GM21515 (cell line): ENCODE results near the gene ZNRF2.

Source experiments
- ATAC-seq: cut with Tn5 transposase; IDR thresholded peaks from one replicate; pipeline ENCODE4 v1.9.1; 2021; ENCODE audit not compliant: unreplicated experiment

Gene ZNRF2

DNA sequence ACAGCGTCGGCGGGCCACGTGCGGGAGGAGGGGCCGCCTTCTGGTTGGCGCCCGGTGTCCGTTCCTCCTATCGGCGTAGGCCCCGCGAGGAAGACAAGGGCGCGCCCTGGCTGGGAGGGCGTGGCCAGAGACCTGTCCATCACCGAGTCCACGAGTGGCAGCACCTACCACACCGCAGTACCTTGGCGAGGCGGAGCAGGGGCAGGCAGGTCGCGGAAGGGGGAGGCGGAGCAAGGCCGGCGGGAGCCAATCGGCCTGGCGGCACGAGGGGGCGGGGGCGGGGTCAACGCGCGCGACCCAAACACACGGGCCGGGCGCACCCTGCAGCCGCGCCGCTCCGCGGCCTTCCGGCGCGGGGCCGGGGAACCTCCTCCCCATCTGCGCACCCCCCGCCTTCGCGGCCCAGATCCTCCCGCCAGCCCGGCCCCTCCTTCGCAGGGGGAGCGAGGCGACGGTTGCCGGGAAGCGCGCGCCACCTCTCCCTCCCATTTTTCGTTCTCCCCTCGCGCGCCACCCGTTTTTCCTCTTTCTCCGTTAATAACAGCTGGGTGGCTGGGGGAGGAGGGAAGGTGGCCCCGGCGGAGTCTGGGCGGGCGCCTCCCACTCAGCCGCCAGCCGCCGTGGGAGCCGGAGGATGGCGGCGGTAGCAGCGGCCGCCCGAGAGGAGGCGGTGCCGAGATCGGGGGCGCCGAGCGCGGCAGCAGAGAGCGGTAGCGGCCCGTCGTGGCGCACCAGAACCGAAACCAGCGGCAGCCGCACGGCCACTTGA, at the start of gene ZNRF2:
Gene ZNRF2 (plus strand): TSS at position 300 of the 769 bp plus-strand sequence. CDS start 761 bp downstream, outside the sequence.
- ATAC-seq, result peak; percentile 89

DNA sequence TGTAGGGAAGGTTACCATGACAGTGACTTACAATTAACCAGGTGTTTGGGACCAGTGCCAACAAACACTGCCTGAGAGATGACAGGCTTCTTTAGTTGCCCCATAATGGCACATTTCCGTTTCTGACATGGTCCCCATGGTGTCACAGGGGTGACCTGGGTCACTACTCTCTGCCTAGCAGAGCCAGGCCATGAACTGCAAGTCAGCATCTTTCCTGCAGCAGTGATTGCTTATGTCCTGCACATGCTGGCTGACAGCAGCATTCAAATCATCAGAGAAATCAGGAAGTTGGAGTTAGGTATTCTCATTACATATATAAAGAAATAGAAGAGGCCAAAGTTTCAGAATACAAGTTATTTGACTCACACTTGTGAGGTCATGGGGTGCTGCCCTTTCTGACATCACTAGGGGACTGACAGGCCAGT, 47.1 kb upstream of the ZNRF2 start:
- no peak for ATAC-seq

DNA sequence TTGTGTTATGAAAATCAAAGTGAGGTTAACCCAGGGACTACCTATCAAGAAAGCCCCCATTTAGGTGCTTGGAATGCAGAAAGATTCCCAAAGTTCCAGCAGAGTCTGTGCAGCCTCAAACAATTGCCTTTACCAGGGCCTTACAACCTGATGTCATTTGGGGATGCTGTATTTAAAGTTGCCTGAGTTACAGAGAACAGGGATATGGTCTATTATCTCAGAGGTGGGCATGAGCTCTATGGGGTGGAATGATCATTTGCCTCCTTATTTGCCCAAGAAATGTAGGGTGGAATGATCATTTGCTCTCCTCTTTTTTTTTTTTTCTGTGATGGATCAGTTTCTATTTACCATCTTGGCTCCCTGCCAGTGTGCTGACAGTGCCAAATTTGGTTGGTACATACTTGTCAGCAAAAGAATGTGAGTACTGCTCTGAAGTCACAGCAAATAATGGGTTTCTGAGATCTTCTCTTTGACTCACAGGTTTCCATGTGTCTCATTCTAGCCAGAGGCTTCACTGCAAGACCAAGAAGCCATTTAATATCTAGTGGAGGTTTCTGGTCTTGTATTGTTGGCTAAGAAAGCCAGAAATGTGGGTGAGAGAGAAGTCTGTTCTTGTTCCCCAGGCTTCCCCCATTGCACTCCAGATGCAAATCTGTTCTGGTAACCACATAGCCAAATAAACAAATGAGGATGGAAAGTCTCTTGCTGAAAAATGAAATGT, 45.5 kb upstream of the ZNRF2 start:
- ATAC-seq, result peak; percentile 61

DNA sequence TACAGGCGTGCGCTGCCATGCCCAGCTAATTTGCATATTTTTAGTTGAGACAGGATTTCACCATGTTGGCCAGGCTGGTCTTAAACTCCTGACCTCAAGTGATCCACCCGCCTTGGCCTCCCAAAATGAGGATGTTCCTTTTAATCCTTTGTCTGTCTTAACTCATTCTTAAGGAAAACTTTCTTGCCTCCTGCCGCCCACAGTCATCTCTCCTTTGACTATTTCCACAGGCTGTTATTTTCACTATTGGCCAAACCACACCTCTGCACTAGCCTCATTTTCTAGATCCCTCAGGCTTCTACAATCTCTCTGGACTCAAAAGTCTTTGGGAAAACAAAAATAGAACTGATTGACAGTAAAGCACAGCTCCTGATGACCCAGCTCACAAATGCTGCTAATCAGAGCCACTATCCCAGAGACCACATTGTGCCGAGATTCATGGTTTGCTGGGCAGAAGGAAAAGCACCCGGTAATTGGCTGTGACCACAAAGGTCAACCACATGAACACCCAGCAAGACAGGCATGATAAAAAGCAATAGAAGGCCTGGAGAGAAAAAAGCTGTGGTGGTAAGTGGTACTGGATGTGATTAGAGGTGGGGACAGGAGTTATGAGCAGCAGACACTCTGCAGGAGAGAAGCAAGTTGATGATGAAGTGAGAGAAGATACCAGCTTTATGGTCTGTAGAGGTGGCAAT, 44.1 kb upstream of the ZNRF2 start:
- ATAC-seq, result no peak

DNA sequence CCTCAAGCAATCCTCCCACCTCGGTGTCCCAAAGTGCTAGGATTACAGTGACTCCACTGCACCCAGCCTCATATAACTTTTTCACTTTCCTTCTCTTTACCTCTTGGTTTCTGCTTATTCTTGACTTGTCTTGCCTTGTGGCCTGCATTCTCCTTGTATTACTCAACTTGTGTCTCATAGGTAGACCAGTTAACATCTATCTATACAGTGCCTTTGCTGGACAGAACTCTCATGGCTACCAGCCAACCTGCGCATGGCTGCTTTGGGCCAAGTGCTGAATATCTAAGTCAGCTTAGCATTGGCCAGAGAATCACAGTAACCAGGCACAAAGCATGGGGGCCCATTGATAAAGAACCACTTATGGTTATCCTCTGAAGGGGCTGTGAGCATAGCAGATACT, 42.6 kb upstream of the ZNRF2 start:
- ATAC-seq, result no peak

DNA sequence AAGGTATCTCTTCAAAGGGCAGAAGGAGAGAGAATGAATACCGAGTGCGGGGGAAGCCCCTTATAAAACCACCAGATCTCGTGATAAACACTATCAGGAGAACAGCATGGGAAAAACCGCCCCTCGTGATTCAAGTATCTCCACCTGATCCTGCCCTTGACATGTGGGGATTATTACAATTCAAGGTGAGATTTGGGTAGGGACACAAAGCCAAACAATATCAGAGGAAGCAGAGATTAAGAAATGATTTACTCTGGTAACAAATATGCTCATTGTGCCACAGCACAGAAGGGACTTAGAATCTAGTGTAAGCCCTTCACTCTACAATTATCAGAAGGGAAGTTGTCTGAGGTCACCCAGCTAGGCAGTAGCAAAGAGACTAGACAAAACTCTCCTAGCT, 40.1 kb upstream of the ZNRF2 start:
- no peak for ATAC-seq

DNA sequence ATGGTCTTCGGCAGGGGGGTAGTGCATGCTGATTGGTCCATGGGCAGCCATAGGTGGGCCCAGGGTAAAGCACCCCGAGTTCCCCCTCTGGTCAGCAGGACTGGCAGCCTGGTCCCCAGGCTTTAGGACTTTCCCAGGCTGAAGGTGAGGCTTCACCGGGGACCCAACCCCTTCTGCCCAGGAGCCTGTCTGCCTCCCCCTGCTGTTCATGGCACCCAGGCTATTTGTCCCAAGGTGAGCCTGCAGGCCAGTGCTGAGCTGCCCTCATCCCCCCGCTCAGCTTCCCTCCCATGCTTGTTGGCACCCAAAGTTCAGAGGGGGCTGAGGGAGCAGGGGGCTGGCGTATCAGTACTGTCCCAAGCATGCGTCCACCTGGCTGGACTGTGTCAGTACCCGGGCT, 38.5 kb upstream of the ZNRF2 start:
- ATAC-seq, result no peak

DNA sequence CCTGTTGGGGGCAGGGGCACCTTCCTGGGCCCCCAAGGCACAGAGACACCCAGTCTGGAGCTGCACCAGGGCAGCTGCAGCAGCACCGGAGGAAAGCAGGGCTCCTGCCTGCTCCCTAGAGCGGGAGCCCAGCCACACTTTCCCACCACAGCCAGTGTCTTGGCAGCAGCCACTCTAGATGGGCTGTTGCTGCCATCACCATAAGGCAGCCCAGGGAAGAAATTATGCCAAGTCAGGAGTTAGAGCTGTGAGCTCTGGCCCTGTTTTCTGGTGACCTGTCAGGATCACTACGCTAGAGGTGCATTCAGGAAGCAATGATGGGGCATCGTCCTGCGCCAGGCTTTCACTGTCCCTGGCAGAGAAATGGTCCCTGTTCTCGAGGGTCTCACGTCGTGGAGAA, 38.0 kb upstream of the ZNRF2 start:
- no peak for ATAC-seq

DNA sequence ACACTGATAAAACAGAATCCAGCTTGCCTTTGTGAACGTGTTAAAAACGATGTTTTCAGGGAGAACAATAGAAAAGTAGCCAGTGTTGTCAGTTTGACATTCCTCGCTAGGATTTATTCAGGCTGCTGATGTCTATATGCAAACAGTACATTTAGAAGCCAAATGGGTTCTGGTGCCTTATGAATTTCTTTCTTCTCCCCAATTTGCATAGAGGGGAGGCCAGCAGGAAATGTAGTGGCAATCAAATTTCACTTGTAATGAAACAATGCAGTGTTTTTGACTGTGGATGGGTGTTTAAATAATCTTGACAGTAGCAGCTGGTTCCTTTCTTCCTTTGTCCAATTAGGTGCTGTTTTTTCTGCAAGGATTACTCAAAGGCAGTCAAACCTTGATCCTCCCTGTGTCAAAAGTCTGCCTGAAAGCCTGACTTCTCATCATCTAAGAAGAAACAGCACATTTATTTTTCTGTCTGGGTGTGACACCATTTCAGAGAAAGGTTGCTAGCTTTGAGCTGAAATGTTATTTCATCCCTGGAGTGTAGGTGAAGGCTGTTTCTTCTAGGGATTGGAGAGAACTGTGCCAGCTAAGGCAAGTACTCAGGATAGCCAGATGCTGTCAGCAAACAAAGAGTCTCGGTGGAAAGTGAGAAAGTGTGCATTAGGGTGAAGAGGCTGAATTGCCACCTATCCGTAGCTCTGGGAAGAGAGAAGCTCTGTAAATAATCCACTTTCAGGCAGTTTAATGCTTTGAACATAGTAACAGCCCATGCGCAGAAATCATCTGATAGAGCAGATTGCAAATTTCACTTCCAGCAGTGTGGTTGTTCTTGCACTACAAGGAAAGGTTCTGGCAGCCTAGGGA, 36.6 kb upstream of the ZNRF2 start:
- no peak for ATAC-seq

DNA sequence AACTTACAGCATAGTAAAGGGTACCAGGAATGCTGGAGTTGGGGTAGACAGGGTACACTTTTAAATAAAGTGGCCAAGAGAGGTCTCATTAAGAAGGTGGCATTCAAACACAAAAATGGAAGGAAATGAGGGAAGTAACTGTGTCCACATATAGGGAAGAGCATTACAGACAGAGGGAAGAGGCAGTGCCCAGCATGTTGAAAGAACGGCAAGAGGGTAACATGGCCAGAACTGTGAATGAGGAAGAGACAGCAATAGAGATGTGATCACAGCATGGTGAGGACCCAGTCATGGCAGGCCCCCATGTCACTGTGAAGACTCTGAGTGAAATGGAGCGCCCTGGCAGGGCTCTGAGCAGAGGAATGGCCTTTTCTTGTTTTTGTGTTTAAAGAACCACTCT, 35.1 kb upstream of the ZNRF2 start:
- ATAC-seq, result no peak

DNA sequence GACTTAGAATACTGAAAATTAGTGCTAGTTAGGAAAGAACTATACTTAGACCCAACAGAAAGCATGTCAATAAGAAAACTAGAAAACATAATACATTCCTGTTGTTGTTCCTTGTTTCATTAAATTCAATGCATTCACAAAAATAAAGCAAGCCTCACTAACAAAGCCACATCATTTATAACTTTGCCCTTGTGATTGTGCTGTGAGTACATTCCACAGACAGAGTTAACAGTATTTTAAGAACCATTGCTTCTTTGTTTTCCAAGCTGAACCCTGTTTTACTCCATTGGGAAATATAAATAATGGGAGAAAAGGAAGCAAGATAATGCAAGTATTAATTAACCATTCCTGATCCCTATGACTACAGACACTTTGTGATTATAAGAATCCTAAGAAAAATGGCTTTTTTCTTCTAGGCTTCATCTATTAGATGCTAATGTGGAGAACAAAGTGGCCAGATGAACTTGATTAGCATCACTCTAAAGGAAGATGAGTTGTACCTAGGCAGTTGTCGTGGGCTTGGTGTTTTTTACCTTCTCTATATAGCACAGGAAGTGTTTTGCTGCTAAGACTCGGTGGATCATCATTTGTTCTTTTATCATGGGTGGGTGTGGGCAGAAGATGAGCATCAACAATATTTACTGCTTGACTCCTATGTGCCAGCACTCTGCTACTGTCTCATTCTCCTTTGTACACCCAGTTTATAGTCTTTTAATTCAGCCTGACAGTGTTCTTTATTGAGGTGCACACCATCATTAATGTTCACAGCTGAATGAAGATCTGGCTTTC, 34.2 kb upstream of the ZNRF2 start:
- ATAC-seq, result no peak

DNA sequence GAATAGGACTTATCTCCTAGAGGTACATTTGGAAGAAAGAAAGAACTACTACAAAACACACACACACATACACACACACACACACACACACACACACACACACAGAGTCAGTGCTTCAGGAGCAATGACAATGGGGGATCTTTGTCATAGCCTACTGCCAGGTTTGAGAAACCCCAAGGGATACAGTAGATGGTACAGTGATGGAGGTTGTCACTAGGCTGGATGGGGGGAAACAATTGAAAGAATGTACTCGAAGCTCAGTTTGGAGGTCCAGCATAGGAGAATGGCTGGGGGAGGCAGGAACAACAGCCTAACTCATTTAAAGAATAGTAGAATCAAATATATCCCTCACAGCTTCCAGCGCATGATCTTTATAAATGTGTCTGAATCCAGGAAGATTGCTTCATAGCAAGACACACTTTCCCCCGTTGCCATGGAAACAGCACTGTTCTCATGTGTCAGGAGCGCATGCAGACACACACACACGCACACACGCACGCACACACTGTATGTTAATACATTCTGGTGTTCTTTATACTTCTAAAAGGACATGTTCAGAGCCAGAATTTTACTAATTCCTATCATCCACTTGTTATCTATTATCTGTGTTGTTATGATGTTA, 32.6 kb upstream of the ZNRF2 start:
- no peak for ATAC-seq

DNA sequence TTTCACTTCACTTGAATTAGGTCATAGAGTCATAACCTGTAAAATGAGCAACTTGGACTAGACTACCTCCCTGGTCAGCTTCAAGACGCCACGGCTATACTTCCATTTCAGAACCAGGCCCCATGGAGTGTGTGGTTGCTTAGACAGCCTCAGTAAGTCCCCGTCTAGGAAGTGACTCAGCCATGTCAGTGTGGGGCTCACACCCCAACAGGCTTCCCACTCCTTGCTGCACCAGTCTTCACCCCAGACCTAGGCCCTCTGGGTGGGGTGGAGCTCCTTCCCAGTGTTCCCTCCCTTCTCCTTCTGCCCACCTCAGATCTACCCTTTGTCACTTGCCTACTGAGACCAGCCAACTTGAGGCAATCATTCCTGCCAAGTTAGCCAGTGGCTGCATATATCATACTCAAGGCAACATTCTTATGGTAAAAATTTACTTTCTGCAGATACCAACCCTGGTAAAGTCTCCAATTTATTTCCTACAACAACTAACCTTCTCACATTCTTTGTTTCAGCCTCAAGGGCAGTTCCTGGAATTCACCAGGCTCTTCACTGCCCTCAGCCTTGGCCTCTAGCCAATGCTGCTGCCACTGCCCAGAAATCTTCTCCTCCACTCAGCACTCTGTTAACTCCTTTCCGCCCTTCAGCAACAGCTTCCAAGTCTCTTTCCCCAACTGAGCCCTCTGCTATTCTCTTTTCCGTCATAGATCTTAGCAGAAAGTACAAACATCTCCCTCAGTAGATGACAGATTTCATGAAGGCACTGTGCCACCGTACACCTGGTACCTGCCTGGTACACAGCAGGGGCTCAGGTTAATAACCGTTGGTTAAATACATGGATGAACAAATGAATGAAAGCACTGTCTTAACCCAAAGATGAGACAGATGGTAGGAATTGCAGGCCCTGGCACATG, 31.3 kb upstream of the ZNRF2 start:
- ATAC-seq, result no peak

DNA sequence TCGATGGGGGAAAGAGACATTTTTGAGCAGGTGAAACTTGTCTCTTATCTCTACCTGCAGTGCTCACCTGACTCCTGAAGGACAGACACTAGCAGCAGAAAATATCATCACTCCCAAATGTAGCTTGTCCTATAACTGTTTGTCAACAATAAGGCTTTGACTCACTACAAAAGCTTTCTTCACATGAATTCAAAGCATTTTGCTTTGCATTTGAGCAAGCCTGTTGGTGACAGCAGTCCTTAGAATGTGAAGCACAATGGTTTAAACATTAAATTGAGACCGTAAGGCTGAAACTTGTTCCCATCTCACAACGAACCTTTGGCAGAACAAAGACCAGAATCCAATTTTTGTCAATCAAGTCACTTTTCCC, 30.6 kb upstream of the ZNRF2 start:
- ATAC-seq, result no peak

DNA sequence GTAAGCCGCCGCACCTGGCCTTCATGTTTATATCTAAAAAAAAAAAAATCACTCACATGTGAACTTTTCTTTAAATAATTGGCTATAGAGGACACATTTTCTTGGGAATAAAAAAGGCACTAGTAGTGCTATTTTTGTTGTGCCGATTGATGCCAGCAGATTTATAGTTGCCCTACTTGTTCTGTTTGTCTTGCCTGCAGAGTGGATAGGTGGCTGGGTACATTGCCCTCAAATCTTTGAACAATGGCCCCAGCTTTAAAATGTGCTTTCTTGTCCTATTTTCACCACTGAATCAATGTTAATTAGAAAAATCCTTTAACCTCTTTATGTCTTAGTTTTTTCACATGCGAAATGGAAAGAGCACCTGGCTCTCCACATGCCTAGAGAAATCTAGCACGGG, 30.1 kb upstream of the ZNRF2 start:
- no peak for ATAC-seq

DNA sequence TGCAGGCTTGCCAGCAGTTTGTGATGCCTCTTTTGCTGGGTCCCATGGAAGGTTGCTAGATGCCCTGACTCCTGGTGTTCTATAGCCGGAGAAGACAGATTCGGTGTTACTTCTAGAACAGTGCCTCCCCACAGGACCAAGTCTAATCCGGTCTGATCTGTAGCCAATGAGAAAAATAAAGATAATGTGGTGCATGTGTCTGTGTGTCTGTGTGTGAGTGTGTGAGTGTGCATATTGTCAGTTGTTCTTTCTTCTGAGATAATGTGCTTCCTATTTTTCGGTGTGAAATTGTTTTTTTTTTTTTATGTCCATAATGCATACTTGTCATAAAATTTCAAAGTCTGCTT, 29.7 kb upstream of the ZNRF2 start:
- ATAC-seq, result no peak

DNA sequence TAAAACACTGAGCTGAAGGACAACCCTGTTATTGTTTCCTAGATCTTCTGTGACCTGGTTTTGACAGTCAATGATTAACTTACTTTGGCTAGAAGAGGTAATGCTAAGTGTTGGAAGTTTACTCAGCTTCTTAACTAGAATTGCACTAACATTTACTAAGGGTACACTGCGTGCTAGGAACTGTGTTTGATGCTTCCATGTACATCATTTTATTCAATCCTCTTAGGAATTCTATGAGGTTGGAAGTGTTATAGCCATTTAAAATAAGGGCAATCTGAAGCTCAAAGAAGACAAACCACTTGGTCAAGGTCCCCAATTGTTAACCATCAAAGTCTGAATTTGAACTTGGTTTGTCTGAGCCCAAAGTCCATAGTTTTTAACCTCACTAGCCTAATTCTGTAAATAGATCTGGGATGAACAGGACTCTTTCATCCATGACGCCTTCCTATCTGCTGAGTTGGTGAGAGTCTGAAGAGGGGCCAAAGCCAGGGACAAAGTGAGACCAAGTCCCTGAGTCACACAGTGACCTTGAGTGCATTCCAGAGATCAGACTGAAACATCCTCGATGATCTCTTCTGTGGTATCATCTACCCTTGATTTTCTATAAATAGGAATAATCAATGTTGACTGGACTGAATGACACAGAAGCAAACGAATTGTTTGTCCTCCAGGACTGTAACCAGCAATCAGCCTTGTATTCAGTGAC, 29.2 kb upstream of the ZNRF2 start:
- ATAC-seq, result no peak

DNA sequence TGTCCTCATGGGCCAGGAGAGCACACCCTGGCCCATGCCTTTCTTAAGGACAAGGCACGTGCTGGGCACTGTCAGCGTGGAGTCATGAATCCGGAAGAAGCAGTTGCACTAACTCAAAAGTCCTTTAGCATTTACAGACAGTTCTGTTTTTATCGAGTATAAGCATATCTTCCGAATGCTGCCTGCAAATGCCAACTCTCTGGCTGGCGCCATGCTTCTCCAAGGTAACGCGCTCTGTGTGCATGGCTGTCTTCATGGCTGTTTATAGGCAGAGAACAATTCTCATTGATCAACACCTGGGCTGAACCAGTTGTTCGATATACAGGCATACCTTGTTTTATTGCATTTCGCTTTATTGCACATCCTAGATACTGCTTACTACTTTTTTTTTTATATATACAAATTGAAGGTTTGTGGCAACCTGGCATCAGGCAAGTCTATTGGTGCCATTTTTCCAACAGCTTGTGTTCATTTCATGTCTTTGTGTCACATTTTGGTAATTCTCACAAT, 28.0 kb upstream of the ZNRF2 start:
- ATAC-seq, result no peak
